GM19395 (cell line): ENCODE measurements around the gene SUN1.
A peak's percentile ranks its signal among the peaks of the same experiment; 100 is the strongest.
"Not testable (repeated sequence)": the region's sequence is repeated elsewhere in the genome, so short reads cannot be mapped to it uniquely, and the experiment has no call there.

Source experiments
- ATAC-seq: cut with Tn5 transposase; IDR thresholded peaks from one replicate; pipeline ENCODE4 v1.9.1; 2021; ENCODE audit warnings: mild to moderate bottlenecking, moderate library complexity; ENCODE audit not compliant: unreplicated experiment

SUN1 gene

GRCh38 chr7:854118-854775 lies 22.0 kb downstream of the SUN1 start:
- ATAC-seq, result no peak

DNA sequence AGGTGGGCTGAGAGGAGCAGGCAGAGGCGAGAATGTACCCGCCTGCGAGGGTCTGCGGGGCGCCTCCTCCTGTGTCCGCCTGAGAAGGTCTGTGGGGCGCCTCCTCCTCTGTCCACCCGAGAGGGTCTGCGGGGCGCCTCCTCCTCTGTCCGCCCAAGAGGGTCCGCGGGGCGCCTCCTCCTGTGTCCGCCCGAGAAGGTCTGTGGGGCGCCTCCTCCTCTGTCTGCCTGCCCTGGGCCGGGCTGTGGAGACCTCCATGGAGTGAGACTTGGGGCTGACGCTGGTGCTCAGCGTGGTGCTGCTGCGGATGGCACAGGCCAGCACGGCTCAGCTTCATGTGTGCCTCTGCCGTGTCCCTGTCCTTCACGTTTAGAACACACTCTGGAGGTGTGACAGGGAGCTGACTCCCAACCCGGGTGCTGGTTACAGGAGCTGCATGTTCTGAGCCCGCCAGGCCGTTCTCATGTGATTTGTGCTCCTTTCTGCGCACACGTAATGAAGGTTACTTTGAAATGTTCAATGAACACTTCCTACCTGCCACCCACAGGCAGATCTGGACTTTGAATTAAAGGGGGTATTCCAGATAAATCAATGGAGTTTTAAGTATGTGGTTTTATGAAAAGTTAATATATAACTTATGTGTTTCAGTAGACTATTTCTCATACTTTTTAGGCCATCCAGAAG lies 23.6 kb downstream of the SUN1 start:
- no peak for ATAC-seq

- no peak for ATAC-seq
Measured at GRCh38 chr7:856444-857095, 24.3 kb downstream of the SUN1 start.

DNA sequence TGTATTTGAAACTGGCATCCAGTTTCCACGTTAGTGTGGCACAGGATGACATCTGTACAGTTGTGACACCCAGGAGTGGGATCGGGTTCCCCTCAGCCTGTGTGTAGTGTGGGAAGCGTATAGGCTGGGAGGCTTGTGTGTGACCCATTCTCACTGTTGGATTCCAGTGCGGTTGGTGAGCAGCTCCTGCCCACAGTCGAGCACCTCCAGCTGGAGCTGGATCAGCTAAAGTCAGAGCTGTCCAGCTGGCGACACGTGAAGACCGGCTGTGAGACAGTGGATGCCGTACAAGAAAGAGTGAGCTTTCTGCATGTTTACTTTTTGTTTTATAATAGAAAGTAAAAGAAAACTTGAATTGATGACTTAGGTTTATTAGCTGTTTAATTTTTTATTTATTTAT lies 25.4 kb downstream of the SUN1 start:
- no peak for ATAC-seq

GRCh38 chr7:859359-860030 lies 27.2 kb downstream of the SUN1 start:
- no peak for ATAC-seq

- ATAC-seq, result no peak
Measured at GRCh38 chr7:860149-860548, 27.9 kb downstream of the SUN1 start.

GRCh38 chr7:861222-861621 lies 28.9 kb downstream of the SUN1 start:
- ATAC-seq, result no peak

DNA sequence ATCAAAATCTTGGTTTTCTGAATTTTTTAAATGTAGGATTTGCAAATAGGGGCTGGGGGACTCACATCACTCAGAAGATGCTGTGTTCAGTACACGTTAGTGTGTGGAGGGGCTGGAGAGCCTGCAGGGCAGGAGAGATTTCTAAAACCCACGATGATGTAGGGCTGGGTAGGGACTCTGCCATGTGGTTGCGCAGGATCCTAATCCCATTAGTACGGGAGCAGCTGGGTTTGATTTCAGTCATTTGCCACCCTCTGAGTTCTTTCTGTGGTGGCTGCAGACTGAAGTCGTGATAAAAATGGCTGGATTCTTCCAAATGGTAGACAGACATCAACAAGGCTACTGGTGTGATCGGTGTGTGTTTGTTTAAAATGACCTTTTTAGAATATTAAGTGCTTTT lies 29.9 kb downstream of the SUN1 start:
- ATAC-seq, result no peak

GRCh38 chr7:863106-863505 lies 30.8 kb downstream of the SUN1 start:
- ATAC-seq, result no peak

- no peak for ATAC-seq
Measured at GRCh38 chr7:865921-866320, 33.6 kb downstream of the SUN1 start.

DNA sequence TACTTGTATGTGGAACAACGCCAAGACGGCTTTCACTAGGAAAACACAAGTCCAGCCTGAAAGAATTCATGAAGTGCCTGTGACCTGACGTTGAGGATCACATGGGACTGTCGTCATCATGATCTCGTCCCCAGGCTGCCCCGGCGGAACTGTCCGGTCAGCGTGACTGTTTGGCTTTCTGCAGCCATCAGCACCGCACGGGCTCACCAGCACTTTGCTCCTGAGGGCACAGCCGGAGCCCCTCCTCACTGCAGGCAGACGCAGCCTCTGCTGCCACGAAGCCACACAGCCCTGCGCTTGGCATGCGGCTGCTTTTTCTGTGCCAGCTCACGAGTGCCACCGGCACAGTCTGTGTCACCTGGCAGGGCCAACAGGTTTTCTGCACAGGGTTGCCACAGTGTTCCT lies 34.7 kb downstream of the SUN1 start:
- ATAC-seq, result no peak

- no peak for ATAC-seq
Measured at GRCh38 chr7:867406-868188, 35.3 kb downstream of the SUN1 start.

DNA sequence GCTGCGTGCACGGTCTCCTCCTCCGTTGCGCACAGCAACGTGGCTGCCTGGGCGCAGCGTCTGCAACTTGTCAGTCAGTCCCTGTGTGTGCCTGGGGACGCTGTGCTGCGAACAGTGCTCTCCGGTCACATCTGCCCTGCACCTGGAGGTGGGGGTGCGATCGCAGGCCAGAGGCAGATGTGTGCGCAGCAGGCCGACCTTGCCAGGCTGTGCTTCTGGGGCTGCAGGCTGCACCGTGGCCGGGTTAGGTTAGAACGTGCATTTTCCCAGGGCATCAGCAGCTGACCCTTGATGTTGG lies 35.9 kb downstream of the SUN1 start:
- ATAC-seq, result no peak

GRCh38 chr7:869348-869747 lies 37.1 kb downstream of the SUN1 start:
- ATAC-seq, result no peak

DNA sequence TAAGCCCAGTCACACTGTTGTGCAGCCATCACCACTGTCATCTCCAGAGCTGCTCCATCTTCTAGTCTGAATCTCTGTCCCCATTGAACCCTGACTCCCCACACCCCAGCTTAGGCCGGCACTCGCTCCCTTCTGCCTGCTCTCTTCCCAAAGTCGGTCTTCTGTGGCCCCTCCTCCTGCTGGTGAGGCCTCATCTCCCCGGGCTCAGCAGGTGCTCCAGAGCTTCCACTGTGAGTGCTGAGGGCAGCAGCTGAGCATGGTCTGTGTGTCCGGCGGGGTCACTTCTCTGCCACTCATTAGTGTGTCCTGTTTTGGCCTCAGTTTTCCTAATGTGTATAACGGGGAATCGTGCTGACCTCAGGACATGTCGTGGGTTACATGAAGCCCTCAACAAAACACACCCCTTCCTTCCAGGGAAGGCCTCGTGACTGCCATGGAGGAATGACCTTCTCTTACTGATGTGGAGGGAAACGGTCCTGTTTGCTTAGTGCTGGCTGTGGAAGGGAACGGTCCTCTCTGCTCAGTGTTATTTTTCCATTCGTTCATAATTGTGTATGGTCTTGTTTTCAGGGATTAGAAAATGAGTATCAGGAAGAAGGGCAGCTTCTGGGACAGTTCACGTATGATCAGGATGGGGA lies 39.7 kb downstream of the SUN1 start:
- ATAC-seq, result no peak

DNA sequence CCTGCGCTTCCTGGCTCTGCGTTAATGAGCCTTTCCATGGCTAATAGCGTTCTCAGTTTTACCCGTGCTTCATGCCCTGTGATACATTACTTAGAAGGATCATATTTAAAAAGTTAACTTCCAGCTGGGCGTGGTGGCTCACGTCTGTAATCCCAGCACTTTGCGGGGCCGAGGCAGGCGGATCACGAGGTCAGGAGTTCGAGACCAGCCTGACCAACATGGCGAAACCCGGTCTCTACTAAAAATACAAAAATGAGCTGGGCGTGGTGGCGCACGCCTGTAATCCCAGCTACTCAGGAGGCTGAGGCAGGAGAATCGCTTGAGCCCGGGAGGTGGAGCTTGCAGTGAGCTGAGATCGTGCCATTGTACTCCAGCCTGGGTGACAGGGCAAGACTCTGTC lies 40.4 kb downstream of the SUN1 start:
- ATAC-seq, result not testable (repeated sequence)

DNA sequence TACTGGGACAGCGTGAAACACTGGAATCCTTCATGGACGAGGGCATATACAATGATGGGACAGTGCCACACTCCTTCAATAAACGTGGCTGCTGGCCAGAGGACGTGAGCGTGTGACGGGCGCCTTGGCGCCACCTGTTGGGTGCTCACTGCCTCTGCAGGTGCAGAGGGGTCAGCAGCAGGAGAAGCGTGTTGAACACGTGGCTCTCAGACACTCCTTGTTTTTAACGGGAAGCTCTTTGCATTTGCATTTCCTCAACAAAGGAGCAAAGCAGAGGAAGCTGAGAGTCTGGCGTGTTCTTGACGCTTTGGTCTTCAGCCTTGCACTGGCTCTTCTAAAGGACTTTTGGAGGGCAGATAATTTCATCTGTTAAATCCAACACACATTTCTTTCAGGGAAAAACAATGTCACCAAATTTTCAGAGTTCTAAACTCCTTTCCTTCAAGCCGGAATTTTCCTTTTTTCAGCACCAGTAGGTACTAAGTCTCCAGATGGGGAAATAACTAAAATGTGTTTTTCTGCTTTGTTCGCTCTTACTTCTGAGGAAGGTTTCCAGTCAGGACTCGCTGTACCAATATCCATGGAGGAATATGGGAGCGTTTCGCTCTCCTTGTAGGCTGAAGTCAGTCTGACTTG lies 41.2 kb downstream of the SUN1 start:
- peak; percentile 40 for ATAC-seq

DNA sequence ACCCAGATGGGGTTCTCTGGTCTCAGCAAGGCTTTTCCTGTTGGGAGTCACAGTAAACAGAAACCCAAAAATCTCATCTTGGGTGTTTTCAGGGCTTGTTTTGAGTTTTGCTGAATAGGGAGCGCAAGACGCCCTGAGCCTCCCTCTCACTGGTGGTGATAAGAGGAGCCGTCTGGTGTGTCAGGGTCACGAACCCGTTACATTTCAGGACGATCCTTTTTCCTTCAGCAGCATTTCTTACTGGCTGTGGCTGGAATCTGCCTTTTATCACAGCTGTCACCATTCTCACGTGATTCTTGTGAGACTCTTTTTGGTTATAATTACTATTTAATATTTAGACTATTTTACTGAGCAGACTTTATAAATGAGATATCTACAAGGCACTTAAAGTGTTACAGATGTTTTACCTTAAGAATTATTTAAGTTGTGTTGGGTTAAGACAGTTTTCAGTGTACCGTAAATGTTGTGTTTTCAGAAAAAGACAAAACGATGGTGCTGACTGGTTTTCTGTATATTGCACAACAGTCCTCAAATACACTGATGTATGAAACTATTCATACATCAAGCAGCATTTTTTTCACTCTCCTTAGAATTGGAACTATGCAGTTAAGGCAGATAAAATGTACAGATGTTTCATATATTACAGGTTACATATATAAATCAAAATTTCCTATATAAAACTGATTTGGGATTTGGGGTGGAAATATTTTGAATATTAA lies 41.9 kb downstream of the SUN1 start:
- ATAC-seq, result no peak

GRCh38 chr7:875051-875450 lies 42.8 kb downstream of the SUN1 start:
- ATAC-seq, result no peak
